ENCODE results near the gene RGP1. TPM values are rescaled to one million over a fixed set of nuclear protein-coding genes. Genes with fewer than 3 reads are reported as not detected.

RGP1 gene
- total RNA-seq, 1 donor from 2014 or later = 24.8 TPM

DNA sequence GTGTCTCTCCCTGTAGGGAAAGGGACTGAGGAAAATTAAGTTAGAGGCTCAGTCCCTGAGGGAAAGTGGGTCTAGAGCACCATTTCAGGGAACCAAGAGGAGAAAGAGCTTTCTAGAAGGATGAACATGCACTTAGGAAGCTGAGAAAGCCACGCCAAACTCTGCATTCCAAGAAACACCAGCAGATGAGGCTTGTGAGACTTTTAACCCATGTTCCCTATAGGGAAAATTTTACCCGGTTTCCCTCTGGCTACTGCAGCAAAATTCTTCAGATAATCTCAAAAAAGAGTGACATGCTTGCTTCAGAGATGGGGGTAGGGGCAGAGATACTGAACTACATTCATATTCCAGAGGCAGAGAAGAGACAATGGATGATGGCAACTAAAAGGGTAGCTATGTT lies 25.7 kb upstream of the RGP1 start:
- Histone ChIP-seq H3K4me1 (peaks cover 4 to 18% of the 10 kb centered on the region in 2 donors), H3K4me3 (no peak overlapping the region), H3K9me3 (no peaks in the 10 kb centered on the region), H3K27me3 (no peaks in the 10 kb centered on the region), H3K27ac (peak overlapping the region; percentile 8 to 22), H3K36me3 (peaks cover 72 to 80% of the 10 kb centered on the region in 2 donors)
- intact Hi-C loops (cut with DNase I) = loop anchor here (10.0 kb wide), 1 partner anchor 239 kb away; no protein-coding TSS in a partner anchor
- DNase-seq (ENCODE audit: low spot score in 2 of 2) = no peak
- TF ChIP-seq, protein P1, sequence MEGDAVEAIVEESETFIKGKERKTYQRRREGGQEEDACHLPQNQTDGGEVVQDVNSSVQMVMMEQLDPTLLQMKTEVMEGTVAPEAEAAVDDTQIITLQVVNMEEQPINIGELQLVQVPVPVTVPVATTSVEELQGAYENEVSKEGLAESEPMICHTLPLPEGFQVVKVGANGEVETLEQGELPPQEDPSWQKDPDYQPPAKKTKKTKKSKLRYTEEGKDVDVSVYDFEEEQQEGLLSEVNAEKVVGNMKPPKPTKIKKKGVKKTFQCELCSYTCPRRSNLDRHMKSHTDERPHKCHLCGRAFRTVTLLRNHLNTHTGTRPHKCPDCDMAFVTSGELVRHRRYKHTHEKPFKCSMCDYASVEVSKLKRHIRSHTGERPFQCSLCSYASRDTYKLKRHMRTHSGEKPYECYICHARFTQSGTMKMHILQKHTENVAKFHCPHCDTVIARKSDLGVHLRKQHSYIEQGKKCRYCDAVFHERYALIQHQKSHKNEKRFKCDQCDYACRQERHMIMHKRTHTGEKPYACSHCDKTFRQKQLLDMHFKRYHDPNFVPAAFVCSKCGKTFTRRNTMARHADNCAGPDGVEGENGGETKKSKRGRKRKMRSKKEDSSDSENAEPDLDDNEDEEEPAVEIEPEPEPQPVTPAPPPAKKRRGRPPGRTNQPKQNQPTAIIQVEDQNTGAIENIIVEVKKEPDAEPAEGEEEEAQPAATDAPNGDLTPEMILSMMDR (IDR thresholded peaks at IDR 0.05) = no peak

DNA sequence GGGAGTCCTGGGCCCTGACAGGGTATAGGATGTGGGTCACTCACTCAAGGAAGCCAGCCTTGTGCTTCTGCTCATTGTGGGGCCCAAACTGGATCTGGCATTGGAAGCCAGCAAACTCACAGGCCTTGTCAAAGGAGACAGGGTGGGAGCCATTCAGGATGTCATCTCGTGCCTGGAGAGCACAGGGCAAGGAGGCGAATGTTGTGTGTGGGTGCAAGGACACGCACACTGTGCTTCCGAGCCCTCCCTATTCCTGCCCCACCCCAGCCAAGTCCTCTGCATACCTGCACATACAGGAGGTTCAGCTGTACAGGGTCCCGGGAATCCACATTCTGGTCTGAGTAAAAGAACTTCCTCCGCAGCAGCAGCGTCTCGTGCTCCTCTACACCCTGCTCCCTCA lies 25.2 kb upstream of the RGP1 start:
- Histone ChIP-seq H3K36me3 (peaks cover 67 to 76% of the 10 kb centered on the region in 2 donors), H3K4me3 (no peak overlapping the region), H3K4me1 (peaks cover 7 to 20% of the 10 kb centered on the region in 2 donors), H3K27me3 (no peaks in the 10 kb centered on the region), H3K9me3 (no peaks in the 10 kb centered on the region), H3K27ac (peak overlapping the region; percentile 8 to 22)
- intact Hi-C loops (cut with DNase I) = loop anchor here (10.0 kb wide), 1 partner anchor 239 kb away; no protein-coding TSS in a partner anchor
- TF ChIP-seq, protein P1 (IDR thresholded peaks at IDR 0.05) = no peak
- no peak for DNase-seq (ENCODE audit: low spot score in 2 of 2)

DNA sequence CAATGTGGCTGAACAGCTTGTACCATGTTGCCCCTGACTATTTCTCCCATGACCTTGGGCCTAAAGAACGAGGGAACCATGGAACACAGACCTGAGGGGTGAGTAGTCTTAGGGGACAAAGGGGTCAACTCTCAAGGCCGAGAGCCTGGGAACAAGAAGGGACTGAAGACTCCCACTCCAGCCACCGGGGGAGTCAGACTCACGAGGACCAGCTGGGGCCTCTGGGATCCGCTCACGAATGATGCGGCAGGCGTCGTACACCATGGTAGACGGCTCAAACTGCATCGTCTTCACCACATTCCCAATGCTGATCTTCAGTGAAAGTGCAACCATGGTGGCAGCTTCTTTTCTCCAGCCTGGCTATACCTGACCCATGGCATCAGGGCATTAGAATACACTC lies 23.7 kb upstream of the RGP1 start:
- no peaks in the 10 kb centered on the region for H3K27me3 ChIP-seq
- intact Hi-C loops (cut with DNase I) = loop anchor here (5.0 to 10.0 kb wide), 2 partner anchors 123 to 241 kb away; no protein-coding TSS in a partner anchor
- no peaks in the 10 kb centered on the region for H3K9me3 ChIP-seq
- no peak overlapping the region for H3K4me3 ChIP-seq
- peak overlapping the region; percentile 98 to 99 for H3K27ac ChIP-seq
- H3K36me3 ChIP-seq = peaks cover 53 to 61% of the 10 kb centered on the region in 2 donors
- TF ChIP-seq, protein P1 (IDR thresholded peaks at IDR 0.05) = no peak
- DNase-seq (ENCODE audit: low spot score in 2 of 2) = no peak
- H3K4me1 ChIP-seq = peaks cover 11 to 20% of the 10 kb centered on the region in 2 donors

DNA sequence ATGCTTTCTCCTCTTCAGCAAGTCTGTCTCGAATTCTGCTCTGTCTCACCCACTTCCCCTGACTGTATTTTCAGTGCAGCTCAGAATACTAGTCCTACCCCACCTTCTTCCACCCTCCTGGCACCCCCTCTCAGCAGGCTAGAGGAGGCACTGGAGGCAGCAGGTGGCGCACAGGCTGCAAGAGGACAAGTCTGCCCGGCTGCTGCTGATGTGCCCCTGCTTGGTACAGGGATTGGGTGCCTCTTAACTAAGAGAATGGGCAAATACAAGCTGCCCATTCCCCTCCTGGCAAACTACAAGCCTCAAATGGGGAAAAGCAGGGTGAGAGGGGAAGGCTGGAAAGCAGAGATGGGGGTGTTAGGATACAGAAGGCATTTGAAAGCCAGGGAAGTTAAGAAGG lies 22.2 kb upstream of the RGP1 start:
- intact Hi-C loops (cut with DNase I) = loop anchor here (1.0 to 10.0 kb wide), 4 partner anchors 30 to 242 kb away; no protein-coding TSS in a partner anchor
- Histone ChIP-seq H3K4me1 (peaks cover 11 to 20% of the 10 kb centered on the region in 2 donors), H3K27ac (peak overlapping the region; percentile 98 to 99), H3K4me3 (peak overlapping the region; percentile 74 to 81), H3K36me3 (peaks cover 37 to 45% of the 10 kb centered on the region in 2 donors), H3K27me3 (no peaks in the 10 kb centered on the region), H3K9me3 (no peaks in the 10 kb centered on the region)
- TF ChIP-seq, protein P1 (IDR thresholded peaks at IDR 0.05) = peak in 2 of 3 experiments; percentile 31 to 50
- peak; percentile 60 to 90 for DNase-seq (ENCODE audit: low spot score in 2 of 2)

GRCh38 chr9:35727676-35728040 lies 21.4 kb upstream of the RGP1 start:
- Histone ChIP-seq H3K27me3 (no peaks in the 10 kb centered on the region), H3K9me3 (no peaks in the 10 kb centered on the region), H3K36me3 (peaks cover 30 to 38% of the 10 kb centered on the region in 2 donors), H3K27ac (peak overlapping the region; percentile 98 to 99), H3K4me1 (peaks cover 11 to 20% of the 10 kb centered on the region in 2 donors), H3K4me3 (peak overlapping the region; percentile 74 to 81)
- intact Hi-C loops (cut with DNase I) = loop anchor here (1.0 to 10.0 kb wide), 4 partner anchors 37 to 243 kb away; no protein-coding TSS in a partner anchor
- DNase-seq (ENCODE audit: low spot score in 2 of 2) = no peak
- TF ChIP-seq, protein P1 (IDR thresholded peaks at IDR 0.05) = no peak
